ENCODE measurements around the gene PUS10. TPM values are rescaled to one million over a fixed set of nuclear protein-coding genes. Genes with fewer than 3 reads are reported as not detected.

Gene PUS10
- total RNA-seq, 1 experiment from 2014 or later, result 5.6 TPM

DNA sequence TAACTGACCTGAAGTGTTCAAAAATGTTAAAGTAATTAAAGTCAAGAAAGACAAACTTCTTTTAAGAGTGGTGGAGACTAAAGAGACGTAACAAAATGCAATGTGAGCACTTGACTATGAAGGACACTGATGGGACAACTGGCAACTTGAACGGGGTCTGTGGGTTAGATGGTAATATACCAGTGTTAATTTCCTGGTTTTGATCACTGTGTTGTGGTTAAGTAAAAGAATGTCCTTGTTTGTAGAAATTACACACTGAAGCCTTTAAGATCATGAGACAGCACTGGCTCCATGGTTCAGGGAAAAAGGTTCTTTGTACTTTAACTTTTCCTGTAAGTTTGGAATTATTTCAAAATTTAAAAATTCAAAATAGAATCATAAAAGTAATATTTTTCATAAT is 78.4 kb downstream of the PUS10 start:
- ChIA-PET RAD21 (ENCODE audit: low non-redundant PET in 1 of 2, low total read pairs in 2 of 2, uncharacterized antibody in 2 of 2, unreplicated experiment in 2 of 2) (no interaction called here), CTCF (no interaction called here), POLR2A (no interaction called here)
- Histone ChIP-seq H3K9me2 (ENCODE audit: insufficient read depth) (no peaks in the 10 kb centered on the region), H3K9me3 (ENCODE audit: control insufficient read depth in 1 of 2, insufficient read depth in 1 of 2, low read depth in 1 of 2, low read length in 2 of 2) (no peaks in the 10 kb centered on the region), H3K79me2 (ENCODE audit: insufficient read depth, low read length) (no peaks in the 10 kb centered on the region), H3K4me3 (replicated peaks in 1 of 2; ENCODE audit: low read depth in 1 of 2, low read length in 2 of 2) (no peak overlapping the region), H3K36me3 (ENCODE audit: control insufficient read depth in 1 of 2, insufficient read depth in 2 of 2, low read length in 2 of 2) (no peaks in the 10 kb centered on the region), H4K20me1 (ENCODE audit: insufficient read depth) (no peaks in the 10 kb centered on the region), H3K4me1 (ENCODE audit: control insufficient read depth in 1 of 2, insufficient read depth in 2 of 2, low read length in 2 of 2) (no peaks in the 10 kb centered on the region), H3K4me2 (ENCODE audit: low read length) (no peak overlapping the region), H3K27ac (ENCODE audit: low read depth, low read length) (no peak overlapping the region), H2AFZ (ENCODE audit: low read depth, low read length, poor library complexity, severe bottlenecking) (no peak overlapping the region), H3K27me3 (ENCODE audit: insufficient read depth, low read length) (no peaks in the 10 kb centered on the region), H3K9ac (ENCODE audit: low read length) (no peak overlapping the region)
- DNase-seq (ENCODE audit: low read depth, low spot score) (no peak), ATAC-seq (no peak)
- no peak for TF ChIP-seq FOSL1 (IDR thresholded peaks at IDR 0.05; ENCODE audit: low read depth)
- no peak for TF ChIP-seq TCF7L2 (IDR thresholded peaks at IDR 0.05; ENCODE audit: borderline replicate concordance, extremely low read depth, insufficient read depth, insufficient read length)
- TF ChIP-seq, protein P1, sequence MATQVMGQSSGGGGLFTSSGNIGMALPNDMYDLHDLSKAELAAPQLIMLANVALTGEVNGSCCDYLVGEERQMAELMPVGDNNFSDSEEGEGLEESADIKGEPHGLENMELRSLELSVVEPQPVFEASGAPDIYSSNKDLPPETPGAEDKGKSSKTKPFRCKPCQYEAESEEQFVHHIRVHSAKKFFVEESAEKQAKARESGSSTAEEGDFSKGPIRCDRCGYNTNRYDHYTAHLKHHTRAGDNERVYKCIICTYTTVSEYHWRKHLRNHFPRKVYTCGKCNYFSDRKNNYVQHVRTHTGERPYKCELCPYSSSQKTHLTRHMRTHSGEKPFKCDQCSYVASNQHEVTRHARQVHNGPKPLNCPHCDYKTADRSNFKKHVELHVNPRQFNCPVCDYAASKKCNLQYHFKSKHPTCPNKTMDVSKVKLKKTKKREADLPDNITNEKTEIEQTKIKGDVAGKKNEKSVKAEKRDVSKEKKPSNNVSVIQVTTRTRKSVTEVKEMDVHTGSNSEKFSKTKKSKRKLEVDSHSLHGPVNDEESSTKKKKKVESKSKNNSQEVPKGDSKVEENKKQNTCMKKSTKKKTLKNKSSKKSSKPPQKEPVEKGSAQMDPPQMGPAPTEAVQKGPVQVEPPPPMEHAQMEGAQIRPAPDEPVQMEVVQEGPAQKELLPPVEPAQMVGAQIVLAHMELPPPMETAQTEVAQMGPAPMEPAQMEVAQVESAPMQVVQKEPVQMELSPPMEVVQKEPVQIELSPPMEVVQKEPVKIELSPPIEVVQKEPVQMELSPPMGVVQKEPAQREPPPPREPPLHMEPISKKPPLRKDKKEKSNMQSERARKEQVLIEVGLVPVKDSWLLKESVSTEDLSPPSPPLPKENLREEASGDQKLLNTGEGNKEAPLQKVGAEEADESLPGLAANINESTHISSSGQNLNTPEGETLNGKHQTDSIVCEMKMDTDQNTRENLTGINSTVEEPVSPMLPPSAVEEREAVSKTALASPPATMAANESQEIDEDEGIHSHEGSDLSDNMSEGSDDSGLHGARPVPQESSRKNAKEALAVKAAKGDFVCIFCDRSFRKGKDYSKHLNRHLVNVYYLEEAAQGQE (IDR thresholded peaks at IDR 0.05; ENCODE audit: low read depth), result no peak
- no peak for TF ChIP-seq SRF (IDR thresholded peaks at IDR 0.05; ENCODE audit: low read depth)
- no peak for TF ChIP-seq POLR2A (IDR thresholded peaks at IDR 0.05; ENCODE audit: borderline replicate concordance, extremely low read depth, insufficient read depth, insufficient read length)
- no peak for TF ChIP-seq ZFX (IDR thresholded peaks at IDR 0.05)
- TF ChIP-seq CBX3 (IDR thresholded peaks at IDR 0.05; ENCODE audit: low read depth), result no peak
- no peak for TF ChIP-seq CEBPB (IDR thresholded peaks at IDR 0.05; ENCODE audit: low read depth)
- no peak for TF ChIP-seq JUND (IDR thresholded peaks at IDR 0.05)
- TF ChIP-seq ZNF274 (IDR thresholded peaks at IDR 0.05; ENCODE audit: low read depth, low read length), result no peak
- TF ChIP-seq, protein P2, sequence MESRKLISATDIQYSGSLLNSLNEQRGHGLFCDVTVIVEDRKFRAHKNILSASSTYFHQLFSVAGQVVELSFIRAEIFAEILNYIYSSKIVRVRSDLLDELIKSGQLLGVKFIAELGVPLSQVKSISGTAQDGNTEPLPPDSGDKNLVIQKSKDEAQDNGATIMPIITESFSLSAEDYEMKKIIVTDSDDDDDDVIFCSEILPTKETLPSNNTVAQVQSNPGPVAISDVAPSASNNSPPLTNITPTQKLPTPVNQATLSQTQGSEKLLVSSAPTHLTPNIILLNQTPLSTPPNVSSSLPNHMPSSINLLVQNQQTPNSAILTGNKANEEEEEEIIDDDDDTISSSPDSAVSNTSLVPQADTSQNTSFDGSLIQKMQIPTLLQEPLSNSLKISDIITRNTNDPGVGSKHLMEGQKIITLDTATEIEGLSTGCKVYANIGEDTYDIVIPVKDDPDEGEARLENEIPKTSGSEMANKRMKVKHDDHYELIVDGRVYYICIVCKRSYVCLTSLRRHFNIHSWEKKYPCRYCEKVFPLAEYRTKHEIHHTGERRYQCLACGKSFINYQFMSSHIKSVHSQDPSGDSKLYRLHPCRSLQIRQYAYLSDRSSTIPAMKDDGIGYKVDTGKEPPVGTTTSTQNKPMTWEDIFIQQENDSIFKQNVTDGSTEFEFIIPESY (IDR thresholded peaks at IDR 0.05; ENCODE audit: extremely low read depth, insufficient replicate concordance, low read length), result no peak
- no peak for TF ChIP-seq POLR2AphosphoS5 (IDR thresholded peaks at IDR 0.05; ENCODE audit: low read depth, low read length)
- no peak for TF ChIP-seq EGR1 (IDR thresholded peaks at IDR 0.05; ENCODE audit: low read depth)
- no peak for TF ChIP-seq SP1 (IDR thresholded peaks at IDR 0.05; ENCODE audit: low read depth)
- TF ChIP-seq, protein P3, sequence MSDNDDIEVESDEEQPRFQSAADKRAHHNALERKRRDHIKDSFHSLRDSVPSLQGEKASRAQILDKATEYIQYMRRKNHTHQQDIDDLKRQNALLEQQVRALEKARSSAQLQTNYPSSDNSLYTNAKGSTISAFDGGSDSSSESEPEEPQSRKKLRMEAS (IDR thresholded peaks at IDR 0.05), result no peak
- TF ChIP-seq, protein P4, sequence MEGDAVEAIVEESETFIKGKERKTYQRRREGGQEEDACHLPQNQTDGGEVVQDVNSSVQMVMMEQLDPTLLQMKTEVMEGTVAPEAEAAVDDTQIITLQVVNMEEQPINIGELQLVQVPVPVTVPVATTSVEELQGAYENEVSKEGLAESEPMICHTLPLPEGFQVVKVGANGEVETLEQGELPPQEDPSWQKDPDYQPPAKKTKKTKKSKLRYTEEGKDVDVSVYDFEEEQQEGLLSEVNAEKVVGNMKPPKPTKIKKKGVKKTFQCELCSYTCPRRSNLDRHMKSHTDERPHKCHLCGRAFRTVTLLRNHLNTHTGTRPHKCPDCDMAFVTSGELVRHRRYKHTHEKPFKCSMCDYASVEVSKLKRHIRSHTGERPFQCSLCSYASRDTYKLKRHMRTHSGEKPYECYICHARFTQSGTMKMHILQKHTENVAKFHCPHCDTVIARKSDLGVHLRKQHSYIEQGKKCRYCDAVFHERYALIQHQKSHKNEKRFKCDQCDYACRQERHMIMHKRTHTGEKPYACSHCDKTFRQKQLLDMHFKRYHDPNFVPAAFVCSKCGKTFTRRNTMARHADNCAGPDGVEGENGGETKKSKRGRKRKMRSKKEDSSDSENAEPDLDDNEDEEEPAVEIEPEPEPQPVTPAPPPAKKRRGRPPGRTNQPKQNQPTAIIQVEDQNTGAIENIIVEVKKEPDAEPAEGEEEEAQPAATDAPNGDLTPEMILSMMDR (IDR thresholded peaks at IDR 0.05 in 2 of 3, conservative IDR thresholded peaks at IDR 0.05 in 1 of 3; ENCODE audit: borderline replicate concordance in 1 of 3, insufficient read depth in 1 of 3, low read depth in 2 of 3, low read length in 2 of 3), result no peak
- TF ChIP-seq ELF1 (IDR thresholded peaks at IDR 0.05; ENCODE audit: borderline replicate concordance, low read depth), result no peak
- intact Hi-C loops (cut with micrococcal nuclease), result no loop called here
- no TSS peak for BruUV-seq (replicated peaks)

Measured in HCT116 (cell line).